Occipital lobe (tissue), 2 donors: Measurements from ENCODE around the gene SBNO2. TPM values are rescaled to one million over a fixed set of nuclear protein-coding genes. Genes with fewer than 3 reads are reported as not detected.

Source experiments
- DNase-seq: peaks from one replicate; lab custom pipeline; 2025; lab: John Stamatoyannopoulos, UW
- total RNA-seq: library from RNA; depleted of rRNA; stranded (reverse); fragments of >200 nt; gene quantifications from one replicate; pipeline ENCODE4 v1.2.3, GENCODE V29; 2014

Gene SBNO2
- total RNA-seq, 1 donor from 2014 or later: 4.2 TPM

GRCh38 chr19:1062387-1063029, 111.6 kb downstream of the SBNO2 start:
- no peak for DNase-seq

GRCh38 chr19:1061987-1062386, 112.1 kb downstream of the SBNO2 start:
- DNase-seq: no peak

GRCh38 chr19:1060689-1061088, 113.4 kb downstream of the SBNO2 start:
- DNase-seq: no peak

GRCh38 chr19:1058112-1058511, 116.0 kb downstream of the SBNO2 start:
- DNase-seq: no peak

Other genes with a start within 250 kb of the SBNO2 start
- gene ARID3A, start 248.2 kb downstream of the SBNO2 start, total RNA-seq: 8.0 TPM
- 44.1 TPM for gene WDR18, start 189.9 kb downstream of the SBNO2 start, total RNA-seq
- gene GRIN3B, start 173.8 kb downstream of the SBNO2 start, total RNA-seq: not detected
- 33.8 TPM for gene TMEM259, start 153.1 kb downstream of the SBNO2 start, total RNA-seq
- gene RNU6-2, start 152.7 kb downstream of the SBNO2 start, total RNA-seq: not detected
- gene CNN2, start 147.7 kb downstream of the SBNO2 start, total RNA-seq: 9.5 TPM
- 0.78 TPM for gene ABCA7, start 134.2 kb downstream of the SBNO2 start, total RNA-seq
- 1.7 TPM for gene ARHGAP45, start 107.1 kb downstream of the SBNO2 start, total RNA-seq
- gene POLR2E, start 78.9 kb downstream of the SBNO2 start, total RNA-seq: 31.8 TPM
- gene GPX4, start 70.3 kb downstream of the SBNO2 start, total RNA-seq: 83.8 TPM
- 49.0 TPM for gene STK11, start 31.5 kb upstream of the SBNO2 start, total RNA-seq
- gene CBARP, start 63.7 kb upstream of the SBNO2 start, total RNA-seq: 6.6 TPM
- gene ATP5F1D, start 67.5 kb upstream of the SBNO2 start, total RNA-seq: 11.9 TPM
- 15.3 TPM for gene MIDN, start 74.3 kb upstream of the SBNO2 start, total RNA-seq
- gene CIRBP, start 95.1 kb upstream of the SBNO2 start, total RNA-seq: 598 TPM
- gene FAM174C, start 101.3 kb upstream of the SBNO2 start, total RNA-seq: 6.7 TPM
- gene EFNA2, start 111.6 kb upstream of the SBNO2 start, total RNA-seq: 8.1 TPM
- gene NDUFS7, start 209.6 kb upstream of the SBNO2 start, total RNA-seq: 26.5 TPM
- 16.7 TPM for gene GAMT, start 227.3 kb upstream of the SBNO2 start, total RNA-seq
- 35.7 TPM for gene DAZAP1, start 233.3 kb upstream of the SBNO2 start, total RNA-seq